ENCODE results near the gene EAF1. TPM values are rescaled to one million over a fixed set of nuclear protein-coding genes. Genes with fewer than 3 reads are reported as not detected.

EAF1 gene
- total and polyA plus RNA-seq, 2 donors (not counting 1 experiment from before 2014, with no cell fraction given): 11.1 to 22.6 TPM

GRCh38 chr3:15452961-15453360 lies 25.6 kb downstream of the EAF1 start:
- no peak for DNase-seq (ENCODE audit: low read depth in 2 of 2)
- H3K79me2 ChIP-seq (ENCODE audit: control insufficient read depth, insufficient read depth, low read length): no peaks in the 10 kb centered on the region
- H3K4me3 ChIP-seq (replicated peaks in 1 of 4; ENCODE audit: control extremely low read depth in 1 of 4, insufficient read depth in 1 of 4, low read depth in 3 of 4, low read length in 4 of 4): no peak overlapping the region
- H3K9ac ChIP-seq (ENCODE audit: insufficient read depth, low read length): no peak overlapping the region
- H3K27ac ChIP-seq (ENCODE audit: insufficient read depth, low read length): no peak overlapping the region
- H2AFZ ChIP-seq (ENCODE audit: low read length): no peak overlapping the region
- H3K36me3 ChIP-seq (ENCODE audit: control insufficient read depth, insufficient read depth, low read length): no peaks in the 10 kb centered on the region
- TF ChIP-seq CTCF (conservative IDR thresholded peaks at IDR 0.05 in 1 of 2, IDR thresholded peaks at IDR 0.05 in 1 of 2; ENCODE audit: low read depth in 1 of 2, low read length in 2 of 2): no peak
- TF ChIP-seq EZH2 (IDR thresholded peaks at IDR 0.05; ENCODE audit: low read length, missing control alignments): no peak
- H3K4me1 ChIP-seq (ENCODE audit: control insufficient read depth, extremely low read depth, insufficient read depth, low read length): no peaks in the 10 kb centered on the region
- H3K27me3 ChIP-seq (ENCODE audit: control insufficient read depth, insufficient read depth, low read length): no peaks in the 10 kb centered on the region
- H3K9me3 ChIP-seq (ENCODE audit: control insufficient read depth, insufficient read depth, low read depth, low read length): no peaks in the 10 kb centered on the region
- no peaks in the 10 kb centered on the region for H4K20me1 ChIP-seq (ENCODE audit: control insufficient read depth, extremely low read depth, insufficient read depth, low read length)
- no peak overlapping the region for H3K4me2 ChIP-seq (ENCODE audit: extremely low read depth, insufficient read depth, low read length)

- H3K4me2 ChIP-seq (ENCODE audit: extremely low read depth, insufficient read depth, low read length): no peak overlapping the region
- no peaks in the 10 kb centered on the region for H3K79me2 ChIP-seq (ENCODE audit: control insufficient read depth, insufficient read depth, low read length)
- no peaks in the 10 kb centered on the region for H3K9me3 ChIP-seq (ENCODE audit: control insufficient read depth, insufficient read depth, low read depth, low read length)
- H3K9ac ChIP-seq (ENCODE audit: insufficient read depth, low read length): no peak overlapping the region
- H4K20me1 ChIP-seq (ENCODE audit: control insufficient read depth, extremely low read depth, insufficient read depth, low read length): no peaks in the 10 kb centered on the region
- TF ChIP-seq CTCF (conservative IDR thresholded peaks at IDR 0.05 in 1 of 2, IDR thresholded peaks at IDR 0.05 in 1 of 2; ENCODE audit: low read depth in 1 of 2, low read length in 2 of 2) (no peak), EZH2 (IDR thresholded peaks at IDR 0.05; ENCODE audit: low read length, missing control alignments) (no peak)
- no peak overlapping the region for H2AFZ ChIP-seq (ENCODE audit: low read length)
- no peaks in the 10 kb centered on the region for H3K36me3 ChIP-seq (ENCODE audit: control insufficient read depth, insufficient read depth, low read length)
- no peaks in the 10 kb centered on the region for H3K4me1 ChIP-seq (ENCODE audit: control insufficient read depth, extremely low read depth, insufficient read depth, low read length)
- H3K4me3 ChIP-seq (replicated peaks in 1 of 4; ENCODE audit: control extremely low read depth in 1 of 4, insufficient read depth in 1 of 4, low read depth in 3 of 4, low read length in 4 of 4): no peak overlapping the region
- H3K27me3 ChIP-seq (ENCODE audit: control insufficient read depth, insufficient read depth, low read length): no peaks in the 10 kb centered on the region
- no peak overlapping the region for H3K27ac ChIP-seq (ENCODE audit: insufficient read depth, low read length)
- no peak for DNase-seq (ENCODE audit: low read depth in 2 of 2)
These were observed 26.1 kb downstream of the EAF1 start for GRCh38 chr3:15453501-15453900.

GRCh38 chr3:15453991-15454625 lies 26.7 kb downstream of the EAF1 start:
- no peaks in the 10 kb centered on the region for H3K79me2 ChIP-seq (ENCODE audit: control insufficient read depth, insufficient read depth, low read length)
- DNase-seq (ENCODE audit: low read depth in 2 of 2): no peak
- H3K9ac ChIP-seq (ENCODE audit: insufficient read depth, low read length): no peak overlapping the region
- H3K27ac ChIP-seq (ENCODE audit: insufficient read depth, low read length): no peak overlapping the region
- no peak overlapping the region for H3K4me2 ChIP-seq (ENCODE audit: extremely low read depth, insufficient read depth, low read length)
- H4K20me1 ChIP-seq (ENCODE audit: control insufficient read depth, extremely low read depth, insufficient read depth, low read length): no peaks in the 10 kb centered on the region
- H3K36me3 ChIP-seq (ENCODE audit: control insufficient read depth, insufficient read depth, low read length): no peaks in the 10 kb centered on the region
- no peaks in the 10 kb centered on the region for H3K27me3 ChIP-seq (ENCODE audit: control insufficient read depth, insufficient read depth, low read length)
- TF ChIP-seq EZH2 (IDR thresholded peaks at IDR 0.05; ENCODE audit: low read length, missing control alignments) (no peak), CTCF (conservative IDR thresholded peaks at IDR 0.05 in 1 of 2, IDR thresholded peaks at IDR 0.05 in 1 of 2; ENCODE audit: low read depth in 1 of 2, low read length in 2 of 2) (no peak)
- no peak overlapping the region for H3K4me3 ChIP-seq (replicated peaks in 1 of 4; ENCODE audit: control extremely low read depth in 1 of 4, insufficient read depth in 1 of 4, low read depth in 3 of 4, low read length in 4 of 4)
- no peak overlapping the region for H2AFZ ChIP-seq (ENCODE audit: low read length)
- no peaks in the 10 kb centered on the region for H3K4me1 ChIP-seq (ENCODE audit: control insufficient read depth, extremely low read depth, insufficient read depth, low read length)
- H3K9me3 ChIP-seq (ENCODE audit: control insufficient read depth, insufficient read depth, low read depth, low read length): no peaks in the 10 kb centered on the region
